Measurements from ENCODE around the gene MAD2L2.

The MAD2L2 gene

GRCh38 chr1:11681071-11681771 is at the start of gene MAD2L2:
TSS of gene MAD2L2 (minus strand) at chr1:11681148. CDS start at chr1:11680601, 547 bp downstream.
- peak; percentile 64 for DNase-seq (ENCODE audit: low read depth)

GRCh38 chr1:11730429-11730891 is 49.5 kb upstream of the MAD2L2 start:
- DNase-seq (ENCODE audit: low read depth) = no peak

GRCh38 chr1:11729498-11730428 is 48.8 kb upstream of the MAD2L2 start:
- peak; percentile 78 for DNase-seq (ENCODE audit: low read depth)

- DNase-seq (ENCODE audit: low read depth) = no peak
Observed at GRCh38 chr1:11729155-11729497, 48.2 kb upstream of the MAD2L2 start.

- no peak for DNase-seq (ENCODE audit: low read depth)
Observed at GRCh38 chr1:11728126-11728806, 47.3 kb upstream of the MAD2L2 start.

GRCh38 chr1:11727119-11727518 is 46.2 kb upstream of the MAD2L2 start:
- DNase-seq (ENCODE audit: low read depth) = no peak

- no peak for DNase-seq (ENCODE audit: low read depth)
Observed at GRCh38 chr1:11725616-11726015, 44.7 kb upstream of the MAD2L2 start.

GRCh38 chr1:11722538-11722937 is 41.6 kb upstream of the MAD2L2 start:
- no peak for DNase-seq (ENCODE audit: low read depth)

GRCh38 chr1:11721311-11721710 is 40.4 kb upstream of the MAD2L2 start:
- DNase-seq (ENCODE audit: low read depth) = no peak

GRCh38 chr1:11720525-11720924 is 39.6 kb upstream of the MAD2L2 start:
- DNase-seq (ENCODE audit: low read depth) = no peak

GRCh38 chr1:11720033-11720376 is 39.1 kb upstream of the MAD2L2 start:
- no peak for DNase-seq (ENCODE audit: low read depth)

GRCh38 chr1:11719313-11720032 is 38.5 kb upstream of the MAD2L2 start:
- peak; percentile 57 for DNase-seq (ENCODE audit: low read depth)

GRCh38 chr1:11714831-11715575 is 34.1 kb upstream of the MAD2L2 start:
- no peak for DNase-seq (ENCODE audit: low read depth)

- DNase-seq (ENCODE audit: low read depth) = no peak
Observed at GRCh38 chr1:11713095-11713494, 32.1 kb upstream of the MAD2L2 start.

GRCh38 chr1:11712285-11712684 is 31.3 kb upstream of the MAD2L2 start:
- DNase-seq (ENCODE audit: low read depth) = no peak

GRCh38 chr1:11711490-11711889 is 30.5 kb upstream of the MAD2L2 start:
- DNase-seq (ENCODE audit: low read depth) = no peak

GRCh38 chr1:11708554-11709350 is 27.8 kb upstream of the MAD2L2 start:
- DNase-seq (ENCODE audit: low read depth) = no peak

GRCh38 chr1:11707621-11708276 is 26.8 kb upstream of the MAD2L2 start:
- DNase-seq (ENCODE audit: low read depth) = no peak

- DNase-seq (ENCODE audit: low read depth) = no peak
Observed at GRCh38 chr1:11706292-11706691, 25.3 kb upstream of the MAD2L2 start.

- no peak for DNase-seq (ENCODE audit: low read depth)
Observed at GRCh38 chr1:11705596-11705995, 24.6 kb upstream of the MAD2L2 start.
